Left ventricle myocardium inferior (tissue), 1 donor: ENCODE data around the gene SLC49A3. TPM values are rescaled to one million over a fixed set of nuclear protein-coding genes. Genes with fewer than 3 reads are reported as not detected.

Source experiments
- DNase-seq: peaks from one replicate; pipeline ENCODE4 v3.0.0-alpha.2; 2020
- H3K27ac ChIP-seq: fragments of 200-600 bp; replicated peaks from 2 replicates; pipeline ENCODE4 v1.8.0; 2021
- H3K27me3 ChIP-seq: fragments of 200-600 bp; 2 replicates; pipeline ENCODE4 v1.8.0; 2021; ENCODE audit warnings: low read depth
- H3K36me3 ChIP-seq: fragments of 200-600 bp; 2 replicates; pipeline ENCODE4 v1.8.0; 2021
- H3K4me1 ChIP-seq: fragments of 200-600 bp; 2 replicates; pipeline ENCODE4 v1.8.0; 2021
- H3K4me3 ChIP-seq: fragments of 200-600 bp; 2 replicates; pipeline ENCODE4 v1.8.0; 2021; ENCODE audit warnings: mild to moderate bottlenecking, moderate library complexity
- H3K9me3 ChIP-seq: fragments of 200-600 bp; replicated peaks from 2 replicates; pipeline ENCODE4 v1.8.0; 2021
- CTCF ChIP-seq: fragments of 200-600 bp; IDR thresholded peaks from 2 replicates; pipeline ENCODE4 v1.8.0; 2021; ENCODE audit warnings: antibody characterized with exemption, mild to moderate bottlenecking, borderline replicate concordance
- intact Hi-C: fragments of 100-400 bp; cut with micrococcal nuclease; formaldehyde crosslinking; loops from one replicate; pipeline ENCODE4 v1.11.0; 2022
- total RNA-seq: library from RNA; stranded (reverse); fragmentation: NEBNext Ultra II Directional; extraction: Animal tissue kit (Norgen Biotek cat#: 25700); gene quantifications from one replicate; pipeline ENCODE4 v1.2.1, GENCODE V29; 2021
- donor health status: DM: no; HTN: yes; CAD: no; lungs with severe emphysema.

SLC49A3 gene
- total RNA-seq, 1 donor from 2014 or later, result 12.0 TPM

- Histone ChIP-seq H3K27me3 (no peaks in the 10 kb centered on the region), H3K27ac (peak within 1 kb of the TSS; percentile 87), H3K4me3 (peak within 1 kb of the TSS; percentile 99), H3K4me1 (peaks cover 40% of the 10 kb centered on the region), H3K36me3 (no peaks in the 10 kb centered on the region), H3K9me3 (no peaks in the 10 kb centered on the region)
- TF ChIP-seq CTCF, result no peak
- DNase-seq, result peak; percentile 97
- intact Hi-C loops, result no loop called here
Observed at GRCh38 chr4:705278-706082, 16.5 kb upstream of the SLC49A3 start, which contains the start of gene PCGF3. Gene PCGF3, plus strand, starts transcription at chr4:705832. Its CDS starts 27,849 bp downstream, at chr4:733681.

- H3K27ac ChIP-seq, result peak overlapping the region; percentile 87
Observed at GRCh38 chr4:704971-705277, 16.0 kb upstream of the SLC49A3 start.

GRCh38 chr4:704198-704891 is 15.4 kb upstream of the SLC49A3 start:
- DNase-seq, result no peak
- H3K4me3 ChIP-seq, result no peak overlapping the region
- TF ChIP-seq CTCF, result no peak
- H3K27ac ChIP-seq, result no peak overlapping the region
- H3K27me3 ChIP-seq, result no peaks in the 10 kb centered on the region
- H3K4me1 ChIP-seq, result peaks cover 31% of the 10 kb centered on the region
- no peaks in the 10 kb centered on the region for H3K36me3 ChIP-seq
- H3K9me3 ChIP-seq, result no peaks in the 10 kb centered on the region
- intact Hi-C loops, result no loop called here

More at GRCh38 chr4:704971-705277, 16.0 kb upstream of the SLC49A3 start:
- Histone ChIP-seq H3K36me3 (no peaks in the 10 kb centered on the region), H3K9me3 (no peaks in the 10 kb centered on the region), H3K4me1 (peaks cover 36% of the 10 kb centered on the region), H3K4me3 (peak overlapping the region; percentile 99), H3K27me3 (no peaks in the 10 kb centered on the region)
- no peak for DNase-seq
- intact Hi-C loops, result no loop called here
- TF ChIP-seq CTCF, result no peak

GRCh38 chr4:703336-704197 is 14.6 kb upstream of the SLC49A3 start:
- Histone ChIP-seq H3K36me3 (no peaks in the 10 kb centered on the region), H3K27ac (no peak overlapping the region), H3K4me3 (no peak overlapping the region), H3K4me1 (peaks cover 23% of the 10 kb centered on the region), H3K9me3 (no peaks in the 10 kb centered on the region), H3K27me3 (no peaks in the 10 kb centered on the region)
- DNase-seq, result no peak
- intact Hi-C loops, result no loop called here
- no peak for TF ChIP-seq CTCF

GRCh38 chr4:702618-703048 is 13.7 kb upstream of the SLC49A3 start:
- intact Hi-C loops, result no loop called here
- Histone ChIP-seq H3K27me3 (no peaks in the 10 kb centered on the region), H3K4me3 (no peak overlapping the region), H3K36me3 (no peaks in the 10 kb centered on the region), H3K27ac (no peak overlapping the region), H3K4me1 (peaks cover 16% of the 10 kb centered on the region), H3K9me3 (no peaks in the 10 kb centered on the region)
- TF ChIP-seq CTCF, result no peak
- no peak for DNase-seq
